LHCN-M2 (cell line): ENCODE data around the gene FRMD4A. TPM values are rescaled to one million over a fixed set of nuclear protein-coding genes. Genes with fewer than 3 reads are reported as not detected.

Experiments used
- DNase-seq: peaks from one replicate; pipeline ENCODE4 v3.0.0-alpha.2; 2012; ENCODE audit warnings: low read depth
- total RNA-seq: library from RNA; depleted of rRNA; stranded (reverse); fragments of >200 nt; gene quantifications from 2 replicates; pipeline ENCODE4 v1.2.3, GENCODE V29; 2014

FRMD4A gene
- total RNA-seq, 1 experiment from 2014 or later = 34.8 TPM

DNA sequence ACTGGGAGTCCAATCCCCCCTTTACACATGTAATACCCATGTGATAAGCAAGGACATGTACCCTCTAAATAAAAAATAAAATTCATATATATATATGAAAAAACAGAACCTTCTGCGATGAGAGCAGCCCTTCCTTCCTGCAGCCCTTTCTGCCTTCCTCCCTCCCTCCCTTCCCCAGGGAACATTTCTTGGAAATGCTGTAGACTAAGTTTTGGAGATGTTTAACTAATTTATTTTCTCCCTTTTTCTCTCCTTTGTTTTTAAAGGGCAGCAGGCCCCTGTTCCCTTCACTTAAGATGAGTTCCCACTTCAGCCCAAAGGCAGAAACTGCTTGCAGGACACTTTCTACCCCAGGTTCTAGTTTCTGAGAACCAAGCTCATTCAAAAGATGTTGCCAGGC is 179.2 kb downstream of the FRMD4A start:
- DNase-seq = no peak

DNA sequence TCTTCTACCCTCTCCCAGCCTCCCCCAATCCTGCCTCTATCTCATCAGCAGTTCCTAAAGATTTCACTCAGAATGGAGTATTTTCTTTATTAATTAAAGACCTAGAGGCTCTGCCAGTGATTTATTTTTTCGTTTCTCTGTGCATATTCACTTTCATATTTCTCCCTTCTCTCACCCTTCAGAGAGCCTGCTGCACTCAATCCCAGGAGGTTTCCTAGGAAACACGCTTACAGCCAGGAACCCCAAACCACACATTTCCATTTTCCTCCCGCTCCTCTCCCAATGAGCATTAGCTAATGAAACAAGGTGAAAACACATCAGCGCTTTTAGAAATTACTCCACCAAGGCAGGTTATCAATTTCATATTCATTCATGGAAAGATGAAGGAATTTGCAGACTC is 180.2 kb downstream of the FRMD4A start:
- DNase-seq = no peak

DNA sequence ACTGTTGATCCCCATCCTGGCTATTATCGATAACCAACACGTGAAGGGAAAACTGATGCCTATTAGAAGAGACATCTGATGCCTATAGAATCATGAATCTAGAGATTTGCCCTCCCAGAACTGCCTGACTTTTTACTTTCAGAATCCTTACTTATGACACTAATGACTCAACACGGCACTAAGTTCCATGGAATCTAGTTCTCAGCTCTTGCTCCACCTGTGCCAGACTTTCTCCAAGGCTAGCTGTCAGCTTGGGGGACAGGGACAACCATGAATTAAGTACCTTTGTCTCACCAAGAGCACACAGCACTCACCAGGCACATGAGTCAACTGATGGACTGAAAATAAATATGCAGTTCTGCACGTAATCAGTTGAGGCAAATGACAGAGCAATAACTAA is 184.2 kb downstream of the FRMD4A start:
- peak; percentile 77 for DNase-seq

DNA sequence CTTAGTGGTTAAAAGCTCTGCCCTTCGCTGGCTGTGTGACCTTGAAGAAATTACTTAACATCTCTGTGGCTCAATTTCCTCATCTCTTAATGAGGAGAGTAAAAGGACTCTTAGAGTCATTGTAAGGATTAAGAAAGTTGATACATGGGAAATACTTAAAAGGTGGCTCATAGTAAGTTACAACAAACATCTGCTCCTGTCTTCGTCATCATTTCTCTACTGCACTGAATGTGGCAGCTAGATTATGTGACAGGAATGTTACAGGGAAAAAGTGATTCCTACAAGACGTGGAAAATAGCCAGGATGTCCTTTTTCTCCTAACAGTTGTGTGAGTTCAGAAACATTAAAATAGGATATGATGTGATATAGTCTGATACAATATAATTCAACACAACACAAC is 184.7 kb downstream of the FRMD4A start:
- DNase-seq = peak; percentile 86

DNA sequence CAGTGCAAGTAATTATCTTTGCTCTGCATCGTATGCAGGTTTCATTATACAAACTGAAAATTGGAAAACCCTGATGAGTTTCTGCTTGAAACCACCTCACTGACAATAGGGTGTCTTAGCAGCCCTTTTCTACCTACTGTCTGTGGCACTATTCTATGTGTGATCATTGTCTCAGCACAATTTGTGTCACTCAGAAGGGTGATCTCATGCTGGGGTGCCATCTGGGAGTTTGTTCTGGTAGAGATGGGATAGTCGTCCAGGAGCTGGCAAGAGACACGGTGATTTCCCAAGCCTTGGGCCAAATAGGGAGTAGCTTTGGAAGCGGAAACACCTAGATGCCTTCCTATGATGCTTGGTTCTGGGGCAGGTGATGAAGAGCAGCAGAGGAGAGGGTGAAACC is 186.3 kb downstream of the FRMD4A start:
- DNase-seq = no peak

DNA sequence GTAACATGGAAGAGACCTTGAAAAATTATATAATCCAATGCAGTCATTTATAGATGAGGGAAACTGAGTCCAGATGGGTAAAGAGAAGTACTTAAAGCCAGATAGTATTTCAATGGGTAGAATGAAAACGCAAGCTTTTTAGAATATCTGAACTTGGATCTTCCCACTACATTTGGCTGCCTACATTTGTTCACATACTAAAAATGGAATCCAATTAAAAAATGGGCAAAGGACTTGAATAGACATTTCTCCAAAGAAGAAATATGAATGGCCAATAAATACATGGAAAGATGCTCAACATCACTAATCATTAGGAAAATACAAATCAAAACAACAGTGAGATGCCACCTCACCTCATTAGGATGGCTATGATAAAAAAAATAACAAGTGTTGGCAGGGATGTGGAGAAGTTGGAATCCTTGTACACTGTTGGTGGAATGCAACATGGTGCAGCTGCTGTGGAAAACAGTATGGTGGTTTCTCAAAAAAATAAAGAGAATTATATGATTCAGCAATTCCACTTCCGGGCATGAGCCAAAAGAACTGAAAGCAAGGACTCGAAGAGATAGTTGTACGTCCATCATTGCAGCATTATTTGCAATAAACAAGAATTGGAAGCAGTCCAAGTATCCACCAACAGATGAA is 188.0 kb downstream of the FRMD4A start:
- peak; percentile 41 for DNase-seq

DNA sequence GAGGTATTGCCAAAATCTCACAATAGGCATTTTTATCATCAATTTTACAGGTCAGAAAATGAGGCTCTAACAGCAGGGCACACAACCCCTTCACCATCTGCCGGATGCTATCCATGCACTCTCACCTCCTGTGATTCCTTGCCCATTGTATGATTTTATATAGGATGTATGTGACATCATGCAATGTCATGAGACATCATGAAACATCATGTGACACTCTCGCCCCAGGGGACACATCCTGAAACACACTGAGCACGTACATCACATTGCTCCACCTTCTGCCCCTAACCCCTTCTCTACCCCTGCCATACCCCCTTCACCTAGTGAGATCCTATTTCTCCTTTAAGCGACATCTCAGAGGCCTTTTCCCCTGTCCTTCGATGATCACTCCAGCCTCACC is 189.4 kb downstream of the FRMD4A start:
- no peak for DNase-seq

DNA sequence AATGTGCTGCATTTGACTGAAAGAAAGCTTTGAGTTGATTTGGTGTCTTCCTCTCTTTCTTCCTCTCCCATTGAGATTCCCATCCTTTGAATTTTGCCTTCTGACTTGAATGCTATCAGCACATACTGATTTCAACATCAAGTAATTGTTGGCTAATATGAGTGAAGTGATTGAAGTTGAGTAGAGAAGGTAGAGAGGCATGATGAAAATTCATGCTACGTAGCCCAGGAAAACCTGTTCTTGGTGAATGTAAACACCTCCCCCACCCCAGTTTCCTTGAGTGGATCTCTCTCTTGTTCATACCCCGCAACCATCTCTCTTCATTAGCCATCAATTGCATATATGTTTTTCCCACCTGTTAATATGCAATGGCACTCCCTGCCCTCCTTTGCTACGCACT is 193.3 kb downstream of the FRMD4A start:
- DNase-seq = no peak

DNA sequence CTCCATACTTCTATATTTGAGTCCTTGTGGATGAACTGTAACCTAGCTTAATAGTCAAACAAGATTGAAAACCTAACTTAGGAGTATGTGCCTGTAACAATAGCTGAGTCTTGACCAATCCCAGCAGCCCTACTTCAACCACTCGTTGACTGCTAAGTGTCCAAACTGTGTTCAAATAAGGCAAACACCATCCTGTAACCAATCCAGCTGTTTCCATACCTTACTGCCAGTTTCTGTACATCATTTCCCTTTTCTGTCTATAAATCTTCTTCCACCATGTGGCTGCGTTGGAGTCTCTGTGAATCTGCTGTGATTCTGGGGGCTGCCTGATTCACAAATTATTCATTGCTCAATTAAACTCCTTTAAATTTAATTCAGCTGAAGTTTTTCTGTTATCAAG is 195.5 kb downstream of the FRMD4A start:
- peak; percentile 6 for DNase-seq

DNA sequence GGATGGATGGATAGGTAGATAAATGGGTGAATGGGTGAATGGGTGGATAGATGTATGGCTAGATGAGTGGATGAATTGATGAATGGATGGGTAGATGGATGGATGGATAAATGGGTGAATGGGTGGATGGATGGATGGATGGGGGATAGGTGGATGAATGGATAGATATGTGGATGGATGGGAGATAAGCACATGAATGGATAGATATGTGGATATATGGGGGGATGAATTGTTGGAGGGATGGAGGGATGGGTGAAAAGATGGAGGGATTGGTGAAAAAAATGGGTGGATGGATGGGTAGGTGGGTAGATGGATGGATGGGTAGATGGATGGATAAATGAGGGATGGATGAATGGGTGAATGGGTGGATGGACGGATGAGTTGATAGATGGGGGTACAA is 196.4 kb downstream of the FRMD4A start:
- no peak for DNase-seq

DNA sequence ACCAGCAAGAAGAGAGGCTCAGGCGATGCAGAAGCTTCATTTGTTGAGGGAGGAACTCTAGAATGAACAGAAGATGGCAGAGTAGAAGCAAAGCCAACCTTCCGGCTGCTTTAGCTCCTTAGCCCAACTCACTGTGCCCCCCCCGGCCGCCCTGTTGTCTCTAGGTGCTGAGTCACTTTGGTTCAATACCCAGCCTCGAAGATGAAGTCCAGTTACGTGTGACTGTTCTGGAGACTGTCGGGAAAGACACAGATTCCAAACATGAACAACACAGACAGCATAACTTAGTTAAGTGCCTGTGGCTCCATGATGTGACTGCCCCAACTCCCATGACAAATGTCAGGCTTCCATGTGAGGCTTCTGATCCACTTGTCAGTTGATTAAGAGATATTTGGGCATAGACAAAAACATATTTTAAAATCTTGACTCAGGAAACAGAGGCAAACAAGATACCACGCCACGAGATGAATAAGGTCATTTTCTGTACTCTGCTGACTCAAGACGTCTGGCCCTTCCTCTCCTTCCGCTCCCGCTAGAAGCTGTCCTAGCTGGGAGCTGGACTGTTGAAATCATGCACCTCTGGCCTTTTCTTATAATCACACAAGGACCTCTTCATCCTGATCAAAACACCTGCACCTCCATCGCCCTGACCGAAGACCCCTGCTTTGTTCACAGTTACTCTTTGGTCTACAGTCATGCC is 199.3 kb downstream of the FRMD4A start:
- DNase-seq = no peak

DNA sequence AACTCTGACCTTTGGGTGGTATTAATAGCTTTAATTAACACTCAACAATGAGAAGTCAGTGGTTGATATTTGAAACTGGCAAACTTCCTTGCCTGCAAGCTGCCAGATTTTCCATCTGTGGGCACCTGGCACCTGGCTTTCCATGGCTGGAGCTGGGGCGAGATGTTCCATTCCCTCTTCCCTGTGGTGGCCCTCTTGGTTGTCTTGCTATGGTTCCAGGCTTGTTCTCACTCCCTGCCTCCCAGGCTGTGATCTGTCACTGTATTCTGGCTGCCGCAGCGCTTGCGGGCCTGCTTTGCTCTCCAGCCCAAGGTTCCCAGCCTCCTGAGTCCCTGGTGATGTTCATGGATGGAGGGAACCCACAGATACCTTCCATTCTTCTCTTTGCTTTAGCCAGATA is 201.0 kb downstream of the FRMD4A start:
- no peak for DNase-seq

DNA sequence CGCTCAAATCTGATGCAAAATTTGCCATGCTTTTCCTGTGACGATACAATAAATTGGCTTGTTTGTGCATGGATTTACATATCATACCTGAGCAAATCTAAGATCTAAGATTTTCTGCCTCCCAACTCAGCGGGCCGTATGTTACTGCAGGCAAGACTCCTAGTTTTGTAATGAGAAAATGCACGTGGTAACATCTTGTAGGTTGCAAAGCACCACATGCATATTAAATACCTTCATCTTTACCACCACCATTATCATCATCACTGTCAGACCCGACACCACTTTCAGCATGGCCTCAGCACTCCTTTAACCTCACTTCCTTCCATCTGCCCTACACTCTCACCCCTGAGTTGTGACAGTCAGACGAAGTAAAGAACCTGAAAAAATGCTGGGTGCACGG is 202.2 kb downstream of the FRMD4A start:
- no peak for DNase-seq

DNA sequence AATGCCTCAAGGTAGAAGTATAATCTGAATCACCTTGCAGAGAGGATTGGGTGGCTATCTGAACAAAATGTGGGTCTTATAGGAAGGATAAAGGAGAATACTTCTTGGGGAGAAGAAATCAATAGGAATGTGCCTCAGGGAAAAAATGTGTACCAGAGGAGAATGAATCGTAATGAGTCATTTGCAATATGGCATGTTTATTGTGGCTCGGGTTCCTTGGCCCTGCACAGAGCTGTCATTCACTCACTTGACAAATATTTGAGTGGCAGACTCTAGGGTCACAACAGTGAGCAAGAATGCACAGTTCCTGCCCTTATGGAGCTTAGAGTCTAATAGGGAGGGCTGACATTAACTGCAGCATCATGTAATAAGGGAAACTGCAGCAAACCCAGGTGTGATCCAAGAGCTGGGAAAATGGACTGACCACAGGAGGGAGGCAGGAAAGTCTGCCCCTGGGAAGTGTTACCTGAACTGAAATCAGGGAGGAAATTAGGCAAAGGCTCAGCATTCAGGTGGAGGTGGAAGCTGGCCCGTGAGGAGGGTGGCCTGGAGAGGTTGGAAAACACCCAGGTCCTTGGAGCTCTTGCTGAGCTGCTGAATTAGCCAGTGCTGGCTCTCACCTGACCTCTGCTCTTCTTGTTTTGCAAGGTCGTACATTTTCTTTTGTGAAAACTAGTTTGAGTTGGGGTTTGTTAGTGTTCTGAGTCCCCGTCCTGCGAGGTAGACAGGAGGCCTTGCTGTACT is 203.9 kb downstream of the FRMD4A start:
- peak; percentile 51 for DNase-seq

DNA sequence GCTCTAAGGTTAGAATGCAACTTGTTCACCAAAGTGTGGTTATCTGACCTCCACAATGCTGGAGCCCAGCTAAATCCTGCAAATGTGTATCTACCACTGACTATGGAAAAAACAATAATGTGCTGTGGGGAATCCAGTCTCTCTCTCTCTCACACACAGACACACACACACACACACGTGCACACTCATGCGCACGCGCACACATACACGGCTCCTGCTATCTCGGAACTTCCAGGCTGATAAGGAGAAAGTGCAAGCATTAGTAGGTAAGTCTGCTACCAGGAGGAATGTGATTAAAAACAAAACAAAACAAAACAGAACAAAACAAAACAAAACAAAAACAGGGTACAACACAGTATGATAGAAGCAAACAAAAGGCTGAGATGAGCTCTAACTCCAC is 205.2 kb downstream of the FRMD4A start:
- DNase-seq = no peak

DNA sequence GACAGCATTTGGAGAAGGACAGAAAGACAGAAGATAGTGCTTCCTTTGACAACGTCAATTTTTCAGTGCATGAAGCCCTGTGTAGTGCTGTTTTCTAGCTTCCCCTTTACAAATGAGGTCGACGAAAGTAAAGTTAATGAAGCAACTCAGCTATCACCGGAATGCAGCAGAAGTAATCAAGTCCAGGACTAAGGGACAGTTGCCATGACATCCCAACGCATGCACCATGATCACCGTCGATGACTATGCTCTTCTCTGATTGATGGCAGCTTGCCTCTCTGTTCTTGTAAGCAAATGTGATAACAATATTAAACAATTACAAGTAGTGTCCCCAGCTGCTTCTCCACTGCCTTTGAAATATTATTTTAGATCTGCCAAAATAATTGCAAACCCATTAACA is 205.8 kb downstream of the FRMD4A start:
- DNase-seq = no peak

DNA sequence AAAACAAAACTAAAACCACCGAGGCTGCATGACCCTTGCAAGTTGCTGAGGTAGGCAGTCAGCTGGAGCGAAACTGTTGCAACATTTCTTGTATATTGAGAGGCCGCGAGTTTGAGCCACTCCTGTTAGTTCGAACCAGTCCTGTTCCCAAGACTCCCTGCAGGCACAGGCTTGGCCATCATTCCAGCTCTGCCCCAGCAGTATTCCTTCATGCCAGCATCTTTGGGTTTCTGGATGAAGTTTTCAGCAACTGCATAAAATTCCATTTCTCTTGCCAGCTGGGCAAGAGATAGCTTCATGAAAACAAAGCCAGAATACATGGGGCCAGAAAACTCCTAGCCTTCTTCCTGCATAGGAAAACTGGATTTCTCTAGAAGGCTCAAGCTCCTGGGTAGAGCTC is 207.6 kb downstream of the FRMD4A start:
- no peak for DNase-seq

DNA sequence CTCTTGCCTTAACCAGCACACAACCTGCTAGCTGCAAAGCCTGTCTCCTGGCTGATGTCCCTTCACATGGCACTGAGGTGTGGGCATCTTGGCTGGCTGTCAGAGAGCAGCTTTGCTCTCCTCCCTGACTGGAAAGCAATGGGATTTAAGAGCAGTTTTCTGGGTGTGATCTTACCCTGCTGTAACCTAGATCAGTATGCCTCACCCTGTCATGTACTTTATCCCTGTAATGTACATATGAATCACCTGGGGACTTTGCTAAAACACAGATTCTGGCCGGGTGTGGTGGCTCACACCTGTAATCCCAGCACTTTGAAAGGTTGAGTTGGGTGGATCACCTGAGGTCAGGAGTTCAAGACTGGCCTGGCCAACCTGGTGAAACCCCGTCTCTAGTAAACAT is 209.9 kb downstream of the FRMD4A start:
- no peak for DNase-seq

DNA sequence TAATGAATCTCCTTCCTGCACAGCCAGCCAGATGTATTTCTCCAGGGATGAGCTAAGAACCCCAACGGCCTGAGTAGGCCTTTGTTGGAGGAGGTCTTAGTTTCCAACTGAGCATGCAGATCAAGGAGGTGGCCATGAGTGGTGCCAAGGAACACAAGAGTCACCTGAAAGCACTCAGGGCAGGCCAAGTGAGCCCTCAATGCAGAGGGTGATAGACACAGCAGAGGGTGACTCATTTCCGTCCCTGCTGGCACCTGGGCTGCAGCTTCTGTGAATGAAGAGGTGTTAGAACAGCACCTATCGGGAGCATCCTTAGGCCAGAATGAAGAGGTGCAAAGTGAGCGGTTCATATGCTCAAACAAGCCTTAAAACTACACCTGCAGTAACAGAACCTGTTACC is 211.8 kb downstream of the FRMD4A start:
- DNase-seq = no peak

DNA sequence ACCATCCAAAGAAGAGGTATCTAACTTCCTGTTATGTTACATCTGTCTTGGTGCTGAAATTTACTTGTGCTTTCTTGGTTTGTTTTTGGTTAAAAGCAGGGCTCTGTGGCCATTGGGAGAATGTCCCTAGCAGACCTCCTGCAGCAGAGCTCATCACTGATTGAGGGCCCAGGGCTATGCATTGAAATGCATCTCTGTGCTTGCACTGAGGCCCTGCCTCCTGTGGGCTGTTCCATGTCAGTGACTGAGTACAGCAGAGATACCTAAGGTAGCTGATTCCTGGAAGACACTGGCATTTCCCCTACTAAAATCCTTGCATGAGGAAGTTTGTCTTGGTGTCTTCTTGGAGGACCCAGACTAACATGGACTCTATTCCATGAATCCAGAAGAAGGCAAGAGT is 213.9 kb downstream of the FRMD4A start:
- no peak for DNase-seq

DNA sequence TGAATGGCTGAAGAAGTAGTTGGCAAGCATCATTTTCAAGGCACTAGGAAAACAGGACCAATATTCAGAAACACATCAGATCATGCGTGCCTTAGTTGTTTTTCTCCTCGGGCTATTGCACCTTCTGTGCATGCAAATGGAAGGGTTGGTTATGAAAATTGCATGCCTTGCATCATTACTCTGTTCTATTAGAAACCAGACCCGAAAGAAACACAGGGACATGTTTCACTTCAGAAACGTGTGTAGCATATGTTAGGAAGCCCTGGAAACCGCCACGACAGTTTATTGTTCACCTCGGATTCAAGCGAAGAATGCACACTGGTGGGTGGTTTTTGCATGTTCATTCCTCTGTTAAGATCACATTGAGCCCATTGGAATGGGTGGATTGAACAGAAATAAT is 214.7 kb downstream of the FRMD4A start:
- DNase-seq = no peak

DNA sequence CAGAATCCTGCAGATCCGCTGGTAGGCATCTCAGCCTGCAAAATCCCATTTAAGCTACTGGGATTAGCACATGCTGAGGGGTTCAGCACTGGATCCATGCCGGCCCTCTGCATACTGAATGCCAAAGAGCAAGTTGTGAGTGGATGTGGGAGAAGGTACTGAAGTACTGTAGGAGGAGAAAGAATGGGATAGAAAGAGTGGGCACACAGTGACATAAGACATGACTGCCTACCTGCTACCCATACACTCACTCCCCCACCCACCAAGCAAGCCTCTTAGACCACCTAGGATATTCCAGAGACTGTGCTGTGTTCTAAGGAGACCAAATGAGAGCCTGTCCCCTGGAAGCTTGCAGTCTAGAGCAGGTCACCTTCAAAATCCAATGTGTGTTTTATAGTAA is 215.9 kb downstream of the FRMD4A start:
- DNase-seq = no peak

DNA sequence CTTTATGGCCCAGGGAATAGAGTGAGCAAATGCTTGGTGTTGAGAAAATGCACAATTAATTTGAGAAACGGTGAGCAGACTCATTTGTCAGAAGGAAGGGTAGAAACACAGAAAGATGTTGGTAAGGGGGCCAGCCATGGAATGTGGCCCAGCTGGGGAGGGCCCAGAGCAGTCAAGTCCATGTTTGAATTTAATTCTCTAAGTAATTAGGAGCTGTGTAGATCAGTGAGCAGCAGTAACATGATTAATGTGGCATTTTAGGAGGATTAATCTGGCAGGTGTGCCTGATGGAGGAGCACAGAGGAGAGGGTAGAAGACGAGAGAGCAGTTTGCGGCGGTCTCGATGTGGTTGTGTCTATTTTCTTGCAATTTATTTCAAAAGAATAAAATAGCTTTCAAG is 218.7 kb downstream of the FRMD4A start:
- no peak for DNase-seq
